Activated naive CD4-positive, alpha-beta T cell (primary cell): ENCODE results near the gene TMEM131.

Experiments
- DNase-seq, 4 experiments: peaks; one replicate each; lab custom pipeline; 2025; lab: John Stamatoyannopoulos, UW

TMEM131 gene

GRCh38 chr2:97707362-97708047 is 288.2 kb downstream of the TMEM131 start:
- no peak for DNase-seq

- no peak for DNase-seq
These were observed 288.9 kb downstream of the TMEM131 start for GRCh38 chr2:97706708-97707345.
